ENCODE measurements around the gene SEMA6C. TPM values are rescaled to one million over a fixed set of nuclear protein-coding genes. Genes with fewer than 3 reads are reported as not detected.

Gene SEMA6C
- total RNA-seq: 18.9 TPM

GRCh38 chr1:151146412-151147131 is at the start of gene SEMA6C:
Gene SEMA6C (minus strand): TSS chr1:151146631. CDS start chr1:151142621, 4,010 bp downstream.

GRCh38 chr1:151189637-151190445 is 43.4 kb upstream of the SEMA6C start, which contains the start of gene VPS72:
Gene VPS72 (minus strand): TSS chr1:151190197. CDS start chr1:151190121, 76 bp downstream.

GRCh38 chr1:151175863-151176262 is 29.4 kb upstream of the SEMA6C start, which contains the start of gene TMOD4:
Gene TMOD4 (minus strand): TSS chr1:151175981. CDS start chr1:151174875, 1,106 bp downstream.

GRCh38 chr1:151165738-151166504 is 19.5 kb upstream of the SEMA6C start, which contains the start of the genes LYSMD1 and SCNM1:
Gene LYSMD1 (minus strand): TSS chr1:151165902. CDS start chr1:151165258, 644 bp downstream.
Gene SCNM1 (plus strand): TSS chr1:151166144. CDS start chr1:151166153, 9 bp downstream.

GRCh38 chr1:151156515-151156819 is 10.0 kb upstream of the SEMA6C start, which contains the start of gene TNFAIP8L2:
Gene TNFAIP8L2 (plus strand): TSS chr1:151156649. CDS start chr1:151158698, 2,049 bp downstream.

Other genes starting within 250 kb of the SEMA6C start
- gene SETDB1, start 220.3 kb downstream of the SEMA6C start, total RNA-seq: 51.0 TPM
- gene CERS2, start 171.8 kb downstream of the SEMA6C start, total RNA-seq: 56.1 TPM
- not detected for gene ANXA9, start 164.3 kb downstream of the SEMA6C start, total RNA-seq
- gene MINDY1, start 139.7 kb downstream of the SEMA6C start, total RNA-seq: 18.2 TPM
- gene PRUNE1, start 138.2 kb downstream of the SEMA6C start, total RNA-seq: 25.8 TPM
- gene BNIPL, start 110.0 kb downstream of the SEMA6C start, total RNA-seq: 0.23 TPM
- gene C1orf56, start 98.9 kb downstream of the SEMA6C start, total RNA-seq: 3.0 TPM
- 36.4 TPM for gene CDC42SE1, start 87.0 kb downstream of the SEMA6C start, total RNA-seq
- gene MLLT11, start 86.2 kb downstream of the SEMA6C start, total RNA-seq: 86.0 TPM
- gene GABPB2, start 75.9 kb downstream of the SEMA6C start, total RNA-seq: 12.9 TPM
- gene TNFAIP8L2, start 10.0 kb upstream of the SEMA6C start, total RNA-seq: 2.3 TPM
- gene LYSMD1, start 19.3 kb upstream of the SEMA6C start, total RNA-seq: 18.5 TPM
- 27.9 TPM for gene SCNM1, start 19.5 kb upstream of the SEMA6C start, total RNA-seq
- not detected for gene TMOD4, start 29.4 kb upstream of the SEMA6C start, total RNA-seq
- gene VPS72, start 43.6 kb upstream of the SEMA6C start, total RNA-seq: 68.5 TPM
- gene PIP5K1A, start 51.9 kb upstream of the SEMA6C start, total RNA-seq: 58.6 TPM
- 113 TPM for gene PSMD4, start 108.1 kb upstream of the SEMA6C start, total RNA-seq
- 9.7 TPM for gene ZNF687, start 135.7 kb upstream of the SEMA6C start, total RNA-seq
- gene PI4KB, start 180.8 kb upstream of the SEMA6C start, total RNA-seq: 35.3 TPM
- 32.8 TPM for gene RFX5, start 200.6 kb upstream of the SEMA6C start, total RNA-seq
- gene SELENBP1, start 226.1 kb upstream of the SEMA6C start, total RNA-seq: 12.7 TPM

Data from diencephalon (tissue), 1 donor.